Esophagus squamous epithelium (tissue), 5 donors: ENCODE measurements around the gene PRDX1. TPM values are rescaled to one million over a fixed set of nuclear protein-coding genes. Genes with fewer than 3 reads are reported as not detected.
"Not testable (repeated sequence)": the region's sequence is repeated elsewhere in the genome, so short reads cannot be mapped to it uniquely, and the experiment has no call there.

ENCODE experiments used
- DNase-seq: peaks from one replicate; lab custom pipeline; 2025; lab: John Stamatoyannopoulos, UW
- H3K27ac ChIP-seq, 4 donors: fragments of 200-600 bp; sonication (generic); one replicate each; pipeline ENCODE4 v1.5.1; 2016 to 2019; ENCODE audit warnings: mild to moderate bottlenecking in 1 of 4
- H3K27me3 ChIP-seq, 4 donors: fragments of 200-600 bp; sonication (generic); 1 replicate in 3 of 4; 2 replicates in 1 of 4; pipeline versions ENCODE4 v1.5.1 to v1.6.0; 2017 to 2021; ENCODE audit warnings: antibody characterized with exemption in 1 of 4
- H3K36me3 ChIP-seq, 3 donors: fragments of 200-600 bp; sonication (generic); one replicate each; pipeline ENCODE4 v1.5.1; 2016 to 2019
- H3K4me1 ChIP-seq, 3 donors: fragments of 200-600 bp; sonication (generic); one replicate each; pipeline ENCODE4 v1.5.1; 2017 to 2019
- H3K4me3 ChIP-seq, 4 donors: fragments of 200-600 bp; sonication (generic); 1 replicate in 3 of 4; 2 replicates in 1 of 4; pipeline ENCODE4 v1.5.1; 2016 to 2019; ENCODE audit warnings: mild to moderate bottlenecking in 2 of 4, moderate library complexity in 1 of 4
- H3K9me3 ChIP-seq, 3 donors: fragments of 200-600 bp; sonication (generic); one replicate each; pipeline ENCODE4 v1.5.1; 2016 to 2019
- POLR2A ChIP-seq, 4 donors: fragments of 450-650 bp; IDR thresholded peaks; one replicate each; pipeline ENCODE4 v1.6.1; 2017; ENCODE audit warnings: antibody characterized with exemption in 4 of 4, mild to moderate bottlenecking in 4 of 4, moderate library complexity in 3 of 4
- WGBS, 2 donors: methylation state at CpG; one replicate each; pipeline ENCODE4 v1.1.5; 2018; 5-methylcytosine and 5-hydroxymethylcytosine counted together
- intact Hi-C: fragments of 100-400 bp; cut with DNase I; formaldehyde crosslinking; loops from one replicate; pipeline ENCODE4 v1.15.0; 2022
- total RNA-seq, 4 donors: library from RNA; depleted of rRNA; stranded (reverse); fragments of >200 nt; gene quantifications; one replicate each; pipeline ENCODE4 v1.1.0, GENCODE V29; 2016
- TF ChIP-seq, protein P1 (sequence below), 6 experiments: fragments of 450-650 bp in 4 of 6; fragments of 200-600 bp in 2 of 6; sonication (generic) in 2 of 6; IDR thresholded peaks; one replicate each; pipeline ENCODE4 v1.5.1; 2016 to 2019; ENCODE audit warnings: antibody characterized with exemption in 6 of 6, mild to moderate bottlenecking in 4 of 6, moderate library complexity in 4 of 6
- donor health status: DM: yes; HTN: yes; CAD: no.

Gene PRDX1
- total RNA-seq, 4 donors from 2014 or later, result 531 to 1,461 (median 1,071) TPM

GRCh38 chr1:45478121-45478814 is 43.4 kb downstream of the PRDX1 start:
- no peaks in the 10 kb centered on the region for H3K9me3 ChIP-seq
- DNase-seq, result no peak
- H3K4me1 ChIP-seq, result peaks cover 0 to 10% (median 0%) of the 10 kb centered on the region in 3 donors
- no peak overlapping the region for H3K4me3 ChIP-seq
- intact Hi-C loops, result no loop called here
- 44 to 60% methylated on average over 4 of the region's 4 CpGs for WGBS, 2 donors
- TF ChIP-seq, protein P1, sequence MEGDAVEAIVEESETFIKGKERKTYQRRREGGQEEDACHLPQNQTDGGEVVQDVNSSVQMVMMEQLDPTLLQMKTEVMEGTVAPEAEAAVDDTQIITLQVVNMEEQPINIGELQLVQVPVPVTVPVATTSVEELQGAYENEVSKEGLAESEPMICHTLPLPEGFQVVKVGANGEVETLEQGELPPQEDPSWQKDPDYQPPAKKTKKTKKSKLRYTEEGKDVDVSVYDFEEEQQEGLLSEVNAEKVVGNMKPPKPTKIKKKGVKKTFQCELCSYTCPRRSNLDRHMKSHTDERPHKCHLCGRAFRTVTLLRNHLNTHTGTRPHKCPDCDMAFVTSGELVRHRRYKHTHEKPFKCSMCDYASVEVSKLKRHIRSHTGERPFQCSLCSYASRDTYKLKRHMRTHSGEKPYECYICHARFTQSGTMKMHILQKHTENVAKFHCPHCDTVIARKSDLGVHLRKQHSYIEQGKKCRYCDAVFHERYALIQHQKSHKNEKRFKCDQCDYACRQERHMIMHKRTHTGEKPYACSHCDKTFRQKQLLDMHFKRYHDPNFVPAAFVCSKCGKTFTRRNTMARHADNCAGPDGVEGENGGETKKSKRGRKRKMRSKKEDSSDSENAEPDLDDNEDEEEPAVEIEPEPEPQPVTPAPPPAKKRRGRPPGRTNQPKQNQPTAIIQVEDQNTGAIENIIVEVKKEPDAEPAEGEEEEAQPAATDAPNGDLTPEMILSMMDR (IDR thresholded peaks at IDR 0.05), result no peak
- H3K27ac ChIP-seq, result no peak overlapping the region
- H3K27me3 ChIP-seq, result no peaks in the 10 kb centered on the region
- no peaks in the 10 kb centered on the region for H3K36me3 ChIP-seq

GRCh38 chr1:45477646-45478045 is 44.0 kb downstream of the PRDX1 start:
- H3K9me3 ChIP-seq, result no peaks in the 10 kb centered on the region
- TF ChIP-seq POLR2A (IDR thresholded peaks at IDR 0.05), result no peak
- TF ChIP-seq, protein P1 (IDR thresholded peaks at IDR 0.05), result no peak
- 92 to 94% methylated on average over 3 of the region's 3 CpGs for WGBS, 2 donors

DNA sequence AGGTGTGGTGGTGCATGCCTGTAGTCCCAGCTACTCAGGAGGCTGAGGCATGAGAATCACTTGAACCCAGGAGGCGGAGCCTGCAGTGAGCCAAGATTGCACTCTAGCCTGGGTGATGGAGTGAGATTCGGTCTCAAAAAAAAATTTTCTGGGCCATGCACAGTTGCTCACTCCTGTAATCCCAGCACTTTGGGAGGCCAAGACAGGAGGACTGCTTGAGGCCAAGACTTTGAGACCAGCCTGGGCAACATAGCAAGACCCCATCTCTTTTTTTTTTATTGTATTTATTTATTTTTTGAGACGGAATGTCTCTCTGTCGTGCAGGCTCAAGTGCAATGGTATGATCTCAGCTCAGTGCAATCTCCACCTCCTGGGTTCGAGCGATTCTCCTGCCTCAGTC is 47.5 kb downstream of the PRDX1 start:
- H3K27me3 ChIP-seq, H3K4me3 ChIP-seq, intact Hi-C loops, H3K4me1 ChIP-seq, DNase-seq, H3K36me3 ChIP-seq, H3K9me3 ChIP-seq, H3K27ac ChIP-seq: not testable (repeated sequence)
- 88 to 98% methylated on average over 6 of the region's 6 CpGs for WGBS, 2 donors

More at GRCh38 chr1:45477646-45478045, 44.0 kb downstream of the PRDX1 start:
- no peak overlapping the region for H3K27ac ChIP-seq
- intact Hi-C loops, result no loop called here
- H3K36me3 ChIP-seq, result no peaks in the 10 kb centered on the region
- H3K27me3 ChIP-seq, result no peaks in the 10 kb centered on the region
- DNase-seq, result no peak
- no peak overlapping the region for H3K4me3 ChIP-seq
- peaks cover 0 to 10% (median 0%) of the 10 kb centered on the region in 3 donors for H3K4me1 ChIP-seq

DNA sequence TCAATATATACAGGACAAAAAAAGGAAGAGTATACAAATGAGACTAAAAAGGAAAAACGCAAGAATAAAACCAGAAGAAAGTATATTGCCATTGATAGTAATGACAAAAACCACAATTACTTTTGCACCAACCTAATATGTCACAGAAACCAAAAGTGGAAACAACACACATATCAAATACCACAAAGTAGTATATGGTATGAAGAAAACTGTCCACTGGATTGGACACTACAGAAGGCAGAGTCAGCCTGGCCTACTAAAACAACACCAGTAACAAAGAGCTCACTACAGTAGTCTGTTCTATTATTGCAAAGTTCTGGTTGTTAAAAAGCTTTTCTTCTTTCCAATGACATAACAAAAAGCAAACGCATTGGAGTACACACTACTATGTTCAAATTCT is 48.4 kb downstream of the PRDX1 start:
- 70 to 73% methylated on average over 2 of the region's 2 CpGs for WGBS, 2 donors
- intact Hi-C loops, result no loop called here
- Histone ChIP-seq H3K27me3 (no peaks in the 10 kb centered on the region), H3K9me3 (no peaks in the 10 kb centered on the region), H3K27ac (no peak overlapping the region), H3K36me3 (no peaks in the 10 kb centered on the region), H3K4me3 (no peak overlapping the region), H3K4me1 (no peaks in the 10 kb centered on the region)
- no peak for DNase-seq
- TF ChIP-seq POLR2A (IDR thresholded peaks at IDR 0.05), result no peak

- Histone ChIP-seq H3K36me3 (no peaks in the 10 kb centered on the region), H3K27ac (no peak overlapping the region), H3K4me1 (no peaks in the 10 kb centered on the region), H3K27me3 (no peaks in the 10 kb centered on the region), H3K9me3 (no peaks in the 10 kb centered on the region), H3K4me3 (no peak overlapping the region)
- TF ChIP-seq, protein P1 (IDR thresholded peaks at IDR 0.05), result no peak
- no peak for TF ChIP-seq POLR2A (IDR thresholded peaks at IDR 0.05)
- WGBS, 2 donors, result 21 to 48% methylated on average over 2 of the region's 2 CpGs
- DNase-seq, result no peak
- intact Hi-C loops, result no loop called here
Observed at GRCh38 chr1:45470306-45470798, 51.3 kb downstream of the PRDX1 start.

DNA sequence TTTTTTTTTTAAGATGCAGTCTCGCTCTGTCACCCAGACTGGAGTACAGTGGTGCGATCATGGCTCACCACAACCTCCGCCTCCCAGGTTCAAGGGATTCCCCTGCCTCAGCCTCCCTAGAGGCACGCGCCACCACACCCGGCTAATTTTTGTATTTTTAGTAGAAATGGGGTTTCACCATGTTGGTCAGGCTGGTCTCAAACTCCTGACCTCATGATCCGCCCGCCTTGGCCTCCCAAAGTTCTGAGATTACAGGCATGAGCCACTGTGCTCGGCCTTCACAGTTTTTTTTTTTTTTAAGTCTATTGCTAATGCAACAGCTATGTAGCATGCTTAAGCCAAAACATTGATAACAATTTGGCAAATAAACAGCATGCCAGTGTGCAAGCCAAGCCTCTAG is 54.3 kb downstream of the PRDX1 start:
- 67 to 87% methylated on average over 9 of the region's 9 CpGs for WGBS, 2 donors
- H3K4me1 ChIP-seq, intact Hi-C loops, H3K4me3 ChIP-seq, DNase-seq, H3K27me3 ChIP-seq, H3K27ac ChIP-seq, H3K36me3 ChIP-seq, H3K9me3 ChIP-seq: not testable (repeated sequence)
